Measurements from ENCODE around the gene LDLR. TPM values are rescaled to one million over a fixed set of nuclear protein-coding genes. Genes with fewer than 3 reads are reported as not detected.
A peak's percentile ranks its signal among the peaks of the same experiment; 100 is the strongest.
"Not testable (repeated sequence)": the region's sequence is repeated elsewhere in the genome, so short reads cannot be mapped to it uniquely, and the experiment has no call there.

The LDLR gene
- total and polyA plus RNA-seq, 11 donors: 4.3 to 45.9 (median 19.0) TPM

- Histone ChIP-seq H3K4me3 (no peak overlapping the region), H3K4me1 (peaks cover 0 to 38% (median 21%) of the 10 kb centered on the region in 12 donors), H3K27ac (peak overlapping the region; percentile 28 to 91 (median 54)), H3K36me3 (peaks cover 0 to 86% (median 54%) of the 10 kb centered on the region in 9 donors), H3K9me3 (peaks cover 0 to 3% (median 0%) of the 10 kb centered on the region in 12 donors), H3K27me3 (no peaks in the 10 kb centered on the region)
- no peak for DNase-seq
- peak in 2 of 4 donors; percentile 22 to 66 for ATAC-seq
- TF ChIP-seq POLR2A (IDR thresholded peaks at IDR 0.05) (no peak), CTCF (IDR thresholded peaks at IDR 0.05) (no peak)
- intact Hi-C loops (cut with DNase I): no loop called here
- WGBS, 4 donors: 51 to 63% (median 61%) methylated on average over 11 of the region's 11 CpGs
These were observed 90.5 kb downstream of the LDLR start for GRCh38 chr19:11179716-11180297.

GRCh38 chr19:11180346-11180745 lies 91.1 kb downstream of the LDLR start:
- H3K9me3 ChIP-seq: peaks cover 0 to 3% (median 0%) of the 10 kb centered on the region in 12 donors
- H3K36me3 ChIP-seq: peaks cover 0 to 86% (median 50%) of the 10 kb centered on the region in 9 donors
- TF ChIP-seq CTCF (IDR thresholded peaks at IDR 0.05): no peak
- TF ChIP-seq POLR2A (IDR thresholded peaks at IDR 0.05): no peak
- WGBS, 4 donors: 41 to 61% (median 60%) methylated on average over 8 of the region's 8 CpGs
- no peaks in the 10 kb centered on the region for H3K27me3 ChIP-seq
- intact Hi-C loops (cut with DNase I): no loop called here
- H3K27ac ChIP-seq: peak overlapping the region; percentile 28 to 91 (median 54)
- H3K4me1 ChIP-seq: peaks cover 0 to 44% (median 21%) of the 10 kb centered on the region in 12 donors
- no peak for DNase-seq
- ATAC-seq: peak in 3 of 4 donors; percentile 29 to 64 (median 48)
- H3K4me3 ChIP-seq: no peak overlapping the region

- 70 to 78% (median 75%) methylated on average over 8 of the region's 8 CpGs for WGBS, 4 donors
- H3K27me3 ChIP-seq; H3K4me3 ChIP-seq; DNase-seq; H3K9me3 ChIP-seq; intact Hi-C loops (cut with DNase I): not testable (repeated sequence)
- Histone ChIP-seq H3K27ac (peak overlapping the region in 9 of 12 donors; percentile 3 to 91 (median 56)), H3K36me3 (peaks cover 0 to 86% (median 50%) of the 10 kb centered on the region in 9 donors), H3K4me1 (peaks cover 0 to 49% (median 21%) of the 10 kb centered on the region in 12 donors)
- ATAC-seq: peak in 2 of 4 donors; percentile 14 to 19
These were observed 91.7 kb downstream of the LDLR start for GRCh38 chr19:11180975-11181374.

GRCh38 chr19:11181488-11181887 lies 92.2 kb downstream of the LDLR start:
- TF ChIP-seq CTCF (IDR thresholded peaks at IDR 0.05): no peak
- no peak for TF ChIP-seq POLR2A (IDR thresholded peaks at IDR 0.05)
- intact Hi-C loops (cut with DNase I): no loop called here
- H3K27me3 ChIP-seq: no peaks in the 10 kb centered on the region
- no peak overlapping the region for H3K4me3 ChIP-seq
- WGBS, 4 donors: 92 to 95% (median 93%) methylated on average over 4 of the region's 4 CpGs
- peak overlapping the region in 4 of 12 donors; percentile 10 to 91 (median 22) for H3K27ac ChIP-seq
- DNase-seq (no peak), ATAC-seq (no peak)
- H3K36me3 ChIP-seq: peaks cover 0 to 86% (median 50%) of the 10 kb centered on the region in 9 donors
- H3K4me1 ChIP-seq: peaks cover 0 to 52% (median 21%) of the 10 kb centered on the region in 12 donors
- H3K9me3 ChIP-seq: peaks cover 0 to 3% (median 0%) of the 10 kb centered on the region in 12 donors

Small RNA genes within 50 kb of the gene (microRNA-seq; reads per million reads assigned to microRNA genes)
- gene MIR6886: 0 to 0.60 (median 0.30) reads per million in 4 donors

Other genes with a start within 250 kb of the LDLR start
- 1 to 10 TPM in 4 of 9 donors, under 1 TPM in 5; 0.21 to 6.0 (median 0.86) TPM for gene C19orf38, start 241.0 kb upstream of the LDLR start, total RNA-seq
- gene C19orf38, start 241.0 kb upstream of the LDLR start, polyA plus RNA-seq: 1 to 10 TPM in 1 of 2 donors, under 1 TPM in 1; 0.23 to 1.1 TPM
- 10 to 100 TPM; 22.4 to 39.5 (median 29.3) TPM for gene CARM1, start 217.9 kb upstream of the LDLR start, total RNA-seq
- 10 to 100 TPM; 26.9 to 38.6 TPM for gene CARM1, start 217.9 kb upstream of the LDLR start, polyA plus RNA-seq
- 10 to 100 TPM; 11.5 to 27.1 (median 17.3) TPM for gene YIPF2, start 160.8 kb upstream of the LDLR start, total RNA-seq
- 10 to 100 TPM; 21.5 to 38.7 TPM for gene YIPF2, start 160.8 kb upstream of the LDLR start, polyA plus RNA-seq
- gene TIMM29, start 160.7 kb upstream of the LDLR start, total RNA-seq: 10 to 100 TPM; 10.0 to 29.3 (median 14.5) TPM
- gene TIMM29, start 160.7 kb upstream of the LDLR start, polyA plus RNA-seq: 10 to 100 TPM; 15.5 to 17.3 TPM
- 10 to 100 TPM; 34.1 to 70.9 (median 48.3) TPM for gene SMARCA4, start 128.4 kb upstream of the LDLR start, total RNA-seq
- 10 to 100 TPM; 49.5 to 62.5 TPM for gene SMARCA4, start 128.4 kb upstream of the LDLR start, polyA plus RNA-seq
- gene SPC24, start 66.3 kb downstream of the LDLR start, total RNA-seq: 10 to 100 TPM in 1 of 9 donors, 1 to 10 TPM in 8; 1.7 to 10.7 (median 5.2) TPM
- gene SPC24, start 66.3 kb downstream of the LDLR start, polyA plus RNA-seq: 1 to 10 TPM; 1.4 to 3.0 TPM
- 1,000 to 10,000 TPM in 1 of 9 donors, 100 to 1,000 TPM in 8; 232 to 1,831 (median 296) TPM for gene KANK2, start 108.1 kb downstream of the LDLR start, total RNA-seq
- 100 to 1,000 TPM; 275 to 281 TPM for gene KANK2, start 108.1 kb downstream of the LDLR start, polyA plus RNA-seq
- 1 to 10 TPM in 1 of 9 donors, not detected in 8; 6.3 TPM for gene ANGPTL8, start 150.2 kb downstream of the LDLR start, total RNA-seq
- gene ANGPTL8, start 150.2 kb downstream of the LDLR start, polyA plus RNA-seq: 10 to 100 TPM in 1 of 2 donors, under 1 TPM in 1; 0.61 to 10.2 TPM
- 10 to 100 TPM; 21.6 to 57.8 (median 39.5) TPM for gene DOCK6, start 173.1 kb downstream of the LDLR start, total RNA-seq
- 10 to 100 TPM; 25.6 to 36.0 TPM for gene DOCK6, start 173.1 kb downstream of the LDLR start, polyA plus RNA-seq
- not detected for gene TSPAN16, start 206.7 kb downstream of the LDLR start, total RNA-seq
- gene TSPAN16, start 206.7 kb downstream of the LDLR start, polyA plus RNA-seq: not detected

Data from heart left ventricle (tissue), 16 donors.